ENCODE measurements around the gene RPS18. TPM values are rescaled to one million over a fixed set of nuclear protein-coding genes. Genes with fewer than 3 reads are reported as not detected.

RPS18 gene
- total RNA-seq, 1 experiment from 2014 or later, result 7,996 TPM

DNA sequence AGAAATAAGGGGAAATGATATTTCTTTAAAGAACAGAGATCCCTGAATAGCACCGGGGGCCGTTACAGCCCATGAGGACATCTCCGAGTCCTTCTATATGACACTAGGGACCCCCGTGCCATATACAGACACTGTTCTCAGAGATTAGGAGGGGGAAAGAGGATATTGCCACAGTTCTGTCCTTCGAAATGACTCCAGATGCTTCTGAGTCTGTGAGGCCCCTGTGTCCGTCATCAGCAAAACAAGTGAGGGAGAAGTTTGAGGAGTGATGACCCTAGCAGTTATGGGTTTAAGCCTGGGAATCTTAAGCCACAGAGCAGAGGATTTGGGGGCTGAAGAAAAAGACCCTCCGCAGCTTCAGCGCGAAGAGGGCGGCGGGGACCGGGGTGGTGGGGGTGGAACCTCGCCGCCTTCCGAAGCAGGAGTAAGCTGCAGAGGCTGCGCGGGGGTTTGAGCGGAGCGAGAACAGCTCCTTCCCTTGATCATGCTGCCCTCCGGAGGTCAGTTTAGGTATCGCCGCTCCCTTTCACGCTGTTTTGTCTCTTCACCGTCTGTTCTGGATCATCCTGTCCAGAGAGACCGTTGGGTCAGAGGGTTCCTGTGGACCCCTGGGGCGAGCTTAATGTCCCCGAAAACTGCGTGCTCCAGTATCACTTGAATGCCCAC, 23.8 kb upstream of the RPS18 start:
- Histone ChIP-seq H4K20me1 (ENCODE audit: insufficient read depth, low read depth, low read length) (no peaks in the 10 kb centered on the region), H3K9me2 (replicated peaks; ENCODE audit: insufficient read depth, low read length) (no peaks in the 10 kb centered on the region), H3K9ac (ENCODE audit: low read length) (peak overlapping the region; percentile 73), H3K79me2 (ENCODE audit: low read length) (peaks cover 17% of the 10 kb centered on the region), H2AFZ (ENCODE audit: low read length) (peak overlapping the region; percentile 100), H3K27me3 (ENCODE audit: low read length) (no peaks in the 10 kb centered on the region), H3K27ac (ENCODE audit: low read length) (peak overlapping the region; percentile 42), H3K4me2 (ENCODE audit: low read depth, low read length, poor library complexity, severe bottlenecking) (peak overlapping the region; percentile 94), H3K36me3 (ENCODE audit: insufficient read depth, low read length) (peaks cover 7% of the 10 kb centered on the region; the same call in 1 of the 2 replicates), H3K4me1 (ENCODE audit: low read length) (peaks cover 24% of the 10 kb centered on the region), H3K4me3 (ENCODE audit: low read length) (peak overlapping the region; percentile 73), H3K9me3 (ENCODE audit: low read length) (no peaks in the 10 kb centered on the region)
- DNase-seq, result peak; percentile 96

DNA sequence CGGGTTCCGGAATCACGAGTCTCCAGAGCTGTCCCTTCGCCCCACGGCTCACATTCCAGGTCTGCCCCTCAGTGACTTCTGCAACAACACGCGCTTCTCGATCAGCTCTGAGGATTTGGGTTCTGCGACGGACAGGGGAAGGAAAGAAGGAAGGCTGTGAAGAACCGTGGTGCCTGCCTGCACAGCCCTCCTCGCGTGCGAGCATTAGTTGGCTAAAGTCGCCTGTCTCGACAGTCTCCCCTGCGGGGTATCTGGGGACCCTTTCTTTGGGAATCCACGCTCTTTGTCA, 23.3 kb upstream of the RPS18 start:
- Histone ChIP-seq H3K4me3 (ENCODE audit: low read length) (peak overlapping the region; percentile 73), H2AFZ (ENCODE audit: low read length) (peak overlapping the region; percentile 90), H3K79me2 (ENCODE audit: low read length) (peaks cover 17% of the 10 kb centered on the region), H3K27me3 (ENCODE audit: low read length) (no peaks in the 10 kb centered on the region), H3K27ac (ENCODE audit: low read length) (peak overlapping the region; percentile 42), H3K9ac (ENCODE audit: low read length) (peak overlapping the region; percentile 73), H3K9me3 (ENCODE audit: low read length) (no peaks in the 10 kb centered on the region), H4K20me1 (ENCODE audit: insufficient read depth, low read depth, low read length) (no peaks in the 10 kb centered on the region), H3K4me1 (ENCODE audit: low read length) (peaks cover 24% of the 10 kb centered on the region), H3K36me3 (ENCODE audit: insufficient read depth, low read length) (peaks cover 7% of the 10 kb centered on the region; the same call in 1 of the 2 replicates), H3K4me2 (ENCODE audit: low read depth, low read length, poor library complexity, severe bottlenecking) (peak overlapping the region; percentile 94), H3K9me2 (replicated peaks; ENCODE audit: insufficient read depth, low read length) (no peaks in the 10 kb centered on the region)
- DNase-seq, result no peak

DNA sequence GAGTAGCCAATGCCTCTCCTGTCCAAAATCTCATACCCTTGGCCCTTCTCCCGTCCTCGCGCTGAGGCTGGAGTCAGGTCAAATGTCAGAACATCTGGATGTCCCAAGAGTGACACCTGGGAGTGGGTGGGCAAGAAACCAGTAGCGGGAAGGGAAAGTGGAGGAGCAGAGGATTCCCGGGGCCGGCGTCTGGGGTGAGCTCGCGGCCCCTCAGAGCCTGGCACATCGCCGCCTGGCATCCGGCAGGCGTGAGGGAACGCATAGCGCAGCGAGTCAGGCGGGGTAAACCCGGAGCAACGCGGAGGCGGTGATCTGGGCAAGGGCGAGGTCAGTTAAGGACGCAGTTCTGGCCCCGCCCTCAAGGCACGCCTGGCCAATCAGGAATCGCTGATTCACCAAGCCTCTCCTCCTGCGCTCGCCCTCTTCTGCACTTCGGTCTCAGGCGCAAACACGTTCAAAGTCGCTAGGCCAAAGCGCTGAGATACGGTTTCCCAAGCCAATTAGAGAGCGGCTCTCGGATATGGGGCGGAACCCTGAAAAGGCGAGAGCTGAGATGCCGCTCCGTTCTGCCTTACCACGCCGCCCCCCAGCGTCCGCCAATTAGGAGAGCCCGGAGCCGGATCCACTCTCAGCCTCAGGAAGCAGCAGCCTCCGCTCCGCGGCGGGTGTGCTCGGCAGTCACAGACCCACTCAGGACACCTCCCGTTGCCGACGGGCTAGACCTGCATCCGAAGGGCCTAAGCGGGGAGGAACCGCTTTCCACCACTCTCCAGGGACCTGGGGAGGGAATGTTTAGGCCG, 22.7 kb upstream of the RPS18 start:
- no peaks in the 10 kb centered on the region for H3K9me3 ChIP-seq (ENCODE audit: low read length)
- H3K4me2 ChIP-seq (ENCODE audit: low read depth, low read length, poor library complexity, severe bottlenecking), result peak overlapping the region; percentile 99
- peak overlapping the region; percentile 90 for H3K9ac ChIP-seq (ENCODE audit: low read length)
- peak overlapping the region; percentile 90 for H3K4me3 ChIP-seq (ENCODE audit: low read length)
- H3K9me2 ChIP-seq (replicated peaks; ENCODE audit: insufficient read depth, low read length), result no peaks in the 10 kb centered on the region
- peaks cover 17% of the 10 kb centered on the region for H3K79me2 ChIP-seq (ENCODE audit: low read length)
- H3K27ac ChIP-seq (ENCODE audit: low read length), result peak overlapping the region; percentile 75
- no peaks in the 10 kb centered on the region for H3K27me3 ChIP-seq (ENCODE audit: low read length)
- H3K36me3 ChIP-seq (ENCODE audit: insufficient read depth, low read length), result peaks cover 7% of the 10 kb centered on the region; the same call in 1 of the 2 replicates
- peak overlapping the region; percentile 90 for H2AFZ ChIP-seq (ENCODE audit: low read length)
- H4K20me1 ChIP-seq (ENCODE audit: insufficient read depth, low read depth, low read length), result no peaks in the 10 kb centered on the region
- H3K4me1 ChIP-seq (ENCODE audit: low read length), result peaks cover 24% of the 10 kb centered on the region
- peak; percentile 99 for DNase-seq

DNA sequence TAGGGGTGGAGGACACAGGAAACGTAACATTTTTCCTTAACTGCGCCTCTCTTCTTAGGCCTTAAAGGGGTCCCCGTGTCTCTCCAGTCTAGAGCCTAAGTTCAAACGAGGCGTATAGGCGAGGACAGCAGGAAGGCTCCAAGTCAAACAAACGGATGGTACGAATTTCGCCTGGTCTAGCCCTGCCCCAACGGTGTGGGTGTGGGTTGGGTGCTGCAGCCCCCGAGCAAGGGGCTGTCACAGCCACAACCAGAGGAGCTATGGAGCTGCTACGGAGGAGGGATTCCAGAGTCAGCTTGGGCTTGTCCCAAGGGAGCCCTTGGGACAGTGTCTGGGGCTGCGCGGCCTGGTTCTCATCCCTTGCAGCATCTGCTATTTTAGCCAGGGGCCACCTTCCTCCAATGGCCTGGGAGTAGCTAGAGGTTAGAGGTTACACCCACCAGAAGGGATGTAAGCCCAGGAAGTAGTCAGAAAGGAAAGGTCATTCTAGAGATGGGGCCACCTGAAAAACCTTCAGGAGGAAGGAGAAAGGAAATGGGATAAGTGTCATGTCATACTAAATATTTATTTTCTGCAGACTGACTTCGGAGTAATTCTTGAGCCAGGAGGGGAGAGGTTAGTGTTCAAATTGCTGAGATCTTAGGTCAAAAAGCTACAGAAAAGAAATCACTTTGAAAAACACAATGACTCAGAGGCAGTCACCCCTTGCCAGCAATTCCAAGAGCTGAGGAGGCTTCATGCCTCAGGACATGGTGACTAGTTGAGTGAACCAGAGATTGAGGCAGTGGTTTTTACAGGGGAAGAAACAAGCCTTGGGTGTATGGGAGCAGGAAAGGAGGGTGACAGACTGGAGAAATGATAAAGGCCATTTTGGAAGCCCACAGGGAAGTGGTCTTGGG, 21.9 kb upstream of the RPS18 start:
- H3K9me2 ChIP-seq (replicated peaks; ENCODE audit: insufficient read depth, low read length), result no peaks in the 10 kb centered on the region
- peaks cover 7% of the 10 kb centered on the region; the same call in 1 of the 2 replicates for H3K36me3 ChIP-seq (ENCODE audit: insufficient read depth, low read length)
- H4K20me1 ChIP-seq (ENCODE audit: insufficient read depth, low read depth, low read length), result no peaks in the 10 kb centered on the region
- peak overlapping the region; percentile 90 for H3K4me3 ChIP-seq (ENCODE audit: low read length)
- H3K4me1 ChIP-seq (ENCODE audit: low read length), result peaks cover 24% of the 10 kb centered on the region
- peak overlapping the region; percentile 99 for H3K4me2 ChIP-seq (ENCODE audit: low read depth, low read length, poor library complexity, severe bottlenecking)
- H3K27me3 ChIP-seq (ENCODE audit: low read length), result no peaks in the 10 kb centered on the region
- H2AFZ ChIP-seq (ENCODE audit: low read length), result peak overlapping the region; percentile 64; the same call in 1 of the 2 replicates
- peak overlapping the region; percentile 90 for H3K9ac ChIP-seq (ENCODE audit: low read length)
- peaks cover 17% of the 10 kb centered on the region for H3K79me2 ChIP-seq (ENCODE audit: low read length)
- no peak for DNase-seq
- no peaks in the 10 kb centered on the region for H3K9me3 ChIP-seq (ENCODE audit: low read length)
- peak overlapping the region; percentile 75 for H3K27ac ChIP-seq (ENCODE audit: low read length)

DNA sequence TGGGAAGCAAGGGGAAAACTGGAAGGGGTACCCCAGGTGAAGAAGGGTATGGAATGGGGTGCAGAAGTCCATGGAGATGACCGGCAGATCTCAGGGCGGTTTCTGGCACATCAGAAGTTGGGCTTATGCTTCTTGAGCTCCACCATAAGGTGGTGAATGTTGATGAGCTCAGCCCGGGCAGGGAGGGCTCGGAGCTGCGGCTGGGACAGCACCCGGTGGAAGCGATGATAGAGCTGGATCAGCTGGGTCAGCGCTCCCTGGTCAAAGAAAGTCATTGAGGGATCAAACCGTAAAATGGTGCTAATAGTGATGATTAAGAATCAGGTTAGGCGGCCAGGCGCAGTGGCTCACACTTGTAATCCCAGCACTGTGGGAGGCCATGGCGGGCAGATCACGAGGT, 21.1 kb upstream of the RPS18 start:
- Histone ChIP-seq H3K79me2 (ENCODE audit: low read length) (peaks cover 17% of the 10 kb centered on the region), H4K20me1 (ENCODE audit: insufficient read depth, low read depth, low read length) (no peaks in the 10 kb centered on the region), H3K36me3 (ENCODE audit: insufficient read depth, low read length) (peaks cover 7% of the 10 kb centered on the region; the same call in 1 of the 2 replicates), H3K4me2 (ENCODE audit: low read depth, low read length, poor library complexity, severe bottlenecking) (peak overlapping the region; percentile 99), H3K4me3 (ENCODE audit: low read length) (peak overlapping the region; percentile 90; the same call in 1 of the 2 replicates), H3K27me3 (ENCODE audit: low read length) (no peaks in the 10 kb centered on the region), H3K9ac (ENCODE audit: low read length) (peak overlapping the region; percentile 90), H3K9me2 (replicated peaks; ENCODE audit: insufficient read depth, low read length) (no peaks in the 10 kb centered on the region), H3K27ac (ENCODE audit: low read length) (no peak overlapping the region), H3K9me3 (ENCODE audit: low read length) (no peaks in the 10 kb centered on the region), H2AFZ (ENCODE audit: low read length) (no peak overlapping the region), H3K4me1 (ENCODE audit: low read length) (peaks cover 24% of the 10 kb centered on the region)
- no peak for DNase-seq

DNA sequence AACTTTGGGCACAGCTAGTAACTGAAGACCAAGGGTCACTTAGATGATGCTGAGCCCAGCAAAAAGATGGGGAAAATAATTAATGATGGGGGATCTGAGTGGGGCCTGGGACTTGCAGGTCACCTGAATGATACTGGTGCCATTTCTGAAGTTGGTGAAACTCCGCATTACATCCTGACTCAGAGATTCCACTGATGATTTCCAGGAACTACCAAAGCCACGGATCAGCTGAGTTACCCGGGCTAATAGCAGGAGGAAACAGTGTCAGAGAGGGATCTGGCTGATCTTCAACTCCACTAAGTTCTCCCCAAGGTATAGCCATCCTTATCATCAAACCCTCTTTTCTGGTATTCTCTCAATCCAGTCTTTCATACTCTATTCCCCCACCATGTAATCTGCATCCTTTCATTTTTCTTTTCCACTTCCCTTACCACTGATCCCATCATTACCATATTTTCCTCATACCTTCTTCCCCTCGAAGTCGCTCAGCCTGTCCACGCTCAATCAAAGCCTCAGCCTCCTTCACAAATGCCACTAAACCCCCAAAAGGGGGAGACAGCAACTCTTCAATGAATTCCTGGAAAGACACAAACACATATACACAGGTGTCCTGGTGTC, 20.4 kb upstream of the RPS18 start:
- peaks cover 24% of the 10 kb centered on the region for H3K4me1 ChIP-seq (ENCODE audit: low read length)
- no peak overlapping the region for H2AFZ ChIP-seq (ENCODE audit: low read length)
- H3K36me3 ChIP-seq (ENCODE audit: insufficient read depth, low read length), result peaks cover 7% of the 10 kb centered on the region; the same call in 1 of the 2 replicates
- H3K9me3 ChIP-seq (ENCODE audit: low read length), result no peaks in the 10 kb centered on the region
- no peaks in the 10 kb centered on the region for H4K20me1 ChIP-seq (ENCODE audit: insufficient read depth, low read depth, low read length)
- no peaks in the 10 kb centered on the region for H3K27me3 ChIP-seq (ENCODE audit: low read length)
- no peak for DNase-seq
- no peak overlapping the region for H3K4me3 ChIP-seq (ENCODE audit: low read length)
- H3K9ac ChIP-seq (ENCODE audit: low read length), result no peak overlapping the region; the same call in 1 of the 2 replicates
- no peak overlapping the region for H3K27ac ChIP-seq (ENCODE audit: low read length)
- H3K4me2 ChIP-seq (ENCODE audit: low read depth, low read length, poor library complexity, severe bottlenecking), result no peak overlapping the region
- H3K9me2 ChIP-seq (replicated peaks; ENCODE audit: insufficient read depth, low read length), result no peaks in the 10 kb centered on the region
- H3K79me2 ChIP-seq (ENCODE audit: low read length), result peaks cover 17% of the 10 kb centered on the region

DNA sequence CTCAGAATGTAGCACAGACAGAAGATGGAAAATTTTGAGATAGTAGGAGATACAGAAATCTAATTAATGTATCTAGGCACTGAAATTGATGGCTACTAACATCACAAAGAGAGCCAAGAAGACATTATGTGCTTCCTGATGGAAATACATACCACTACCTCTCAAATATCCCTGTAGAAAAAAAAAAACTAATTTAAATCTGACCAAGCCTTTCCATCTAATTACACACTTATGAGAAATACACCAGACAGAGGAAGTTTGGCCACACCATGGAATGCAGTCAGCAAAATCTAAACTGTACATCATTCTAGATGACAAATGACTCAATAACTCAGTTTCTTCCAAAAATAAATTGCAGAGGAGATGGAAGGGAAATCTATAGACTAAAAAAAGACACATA, 19.1 kb upstream of the RPS18 start:
- Histone ChIP-seq H3K27me3 (ENCODE audit: low read length) (no peaks in the 10 kb centered on the region), H3K27ac (ENCODE audit: low read length) (no peak overlapping the region), H3K9me3 (ENCODE audit: low read length) (no peaks in the 10 kb centered on the region), H4K20me1 (ENCODE audit: insufficient read depth, low read depth, low read length) (no peaks in the 10 kb centered on the region), H3K4me3 (ENCODE audit: low read length) (no peak overlapping the region), H3K36me3 (ENCODE audit: insufficient read depth, low read length) (peaks cover 7% of the 10 kb centered on the region; the same call in 1 of the 2 replicates), H3K79me2 (ENCODE audit: low read length) (peaks cover 17% of the 10 kb centered on the region), H3K9me2 (replicated peaks; ENCODE audit: insufficient read depth, low read length) (no peaks in the 10 kb centered on the region), H3K4me1 (ENCODE audit: low read length) (peaks cover 23% of the 10 kb centered on the region), H3K4me2 (ENCODE audit: low read depth, low read length, poor library complexity, severe bottlenecking) (no peak overlapping the region), H2AFZ (ENCODE audit: low read length) (no peak overlapping the region), H3K9ac (ENCODE audit: low read length) (no peak overlapping the region)
- no peak for DNase-seq

Measured in Karpas-422 (cell line).